A549 (cell line): Measurements from ENCODE around the gene YOD1. TPM values are rescaled to one million over a fixed set of nuclear protein-coding genes. Genes with fewer than 3 reads are reported as not detected.

Experiments used
- ATAC-seq, 2 experiments: fragments of 200-7000 bp in 1 of 2; fragments of >200 bp in 1 of 2; cut with Nextera tagmentation in 1 of 2; cut with Tn5 transposase in 1 of 2; 3 replicates each; pipeline versions ENCODE4 v1.8.0 to v1.9.1; 2018 to 2020; ENCODE audit warnings: mild to moderate bottlenecking in 1 of 2, moderate library complexity in 1 of 2
- CTCF ChIA-PET: fragments of 300-600 bp; sonication (Branson Sonifier 250); formaldehyde crosslinking; extraction: SDS; loops from one replicate; lab custom pipeline; 2021; ENCODE audit warnings: antibody characterized with exemption, inconsistent platforms; lab: Yijun Ruan, JAX
- POLR2A ChIA-PET: fragments of 350-600 bp; formaldehyde crosslinking; extraction: SDS; loops from one replicate; lab custom pipeline; 2021; ENCODE audit warnings: antibody characterized with exemption, inconsistent platforms; lab: Yijun Ruan, JAX
- DNase-seq, 2 experiments: peaks; one replicate each; pipeline versions ENCODE4 v3.0.0 to v3.0.0-alpha.2; 2011 to 2016; ENCODE audit warnings: low read depth in 1 of 2, low spot score in 1 of 2
- FAIRE-seq: peaks from 2 replicates; lab custom pipeline; 2011; peaks lifted over from hg19 to GRCh38; lab: Jason Lieb, UNC
- H3K27ac ChIP-seq, 2 experiments: fragments of >200 bp; sonication (Bioruptor Twin); formaldehyde crosslinking; 3 replicates each; pipeline ENCODE4 v1.5.1; 2016 to 2017
- H3K4me1 ChIP-seq: fragments of >200 bp; sonication (Bioruptor Twin); formaldehyde crosslinking; 3 replicates; pipeline ENCODE4 v1.6.1; 2016
- H3K4me2 ChIP-seq: fragments of >200 bp; sonication (Bioruptor Twin); formaldehyde crosslinking; 3 replicates; pipeline ENCODE4 v1.6.1; 2016
- H3K4me3 ChIP-seq: fragments of >200 bp; sonication (Bioruptor Twin); formaldehyde crosslinking; 3 replicates; pipeline ENCODE4 v1.5.1; 2016
- H3K9me3 ChIP-seq: fragments of >200 bp; sonication (Bioruptor Twin); formaldehyde crosslinking; 3 replicates; pipeline ENCODE4 v1.6.1; 2016
- BHLHE40 ChIP-seq: IDR thresholded peaks from 2 replicates; pipeline ENCODE4 v1.6.1; 2012; ENCODE audit warnings: low read depth, low read length, inconsistent platforms
- CTCF ChIP-seq: fragments of >200 bp; sonication (Bioruptor Twin); formaldehyde crosslinking; IDR thresholded peaks from 3 replicates; pipeline ENCODE4 v1.5.1; 2016
- EHF ChIP-seq: fragments of 250-450 bp; sonication (Bioruptor Pico); IDR thresholded peaks from 2 replicates; pipeline ENCODE4 v1.5.0; 2020; ENCODE audit warnings: mild to moderate bottlenecking
- FOSB ChIP-seq: fragments of 250-450 bp; sonication (Bioruptor Pico); IDR thresholded peaks from 2 replicates; pipeline ENCODE4 v1.5.0; 2020; ENCODE audit warnings: mild to moderate bottlenecking, moderate library complexity
- HDAC2 ChIP-seq: fragments of 200-600 bp; sonication (generic); IDR thresholded peaks from 2 replicates; pipeline ENCODE4 v1.6.1; 2016
- HEYL ChIP-seq: fragments of 250-450 bp; sonication (Bioruptor Pico); IDR thresholded peaks from 2 replicates; pipeline ENCODE4 v1.8.0; 2021; ENCODE audit warnings: mild to moderate bottlenecking, moderate library complexity
- HMGXB4 ChIP-seq: fragments of 250-450 bp; sonication (Bioruptor Pico); IDR thresholded peaks from 2 replicates; pipeline ENCODE4 v1.5.0; 2021; ENCODE audit warnings: mild to moderate bottlenecking, moderate library complexity, borderline replicate concordance
- JUNB ChIP-seq: fragments of >200 bp; sonication (Bioruptor Twin); formaldehyde crosslinking; IDR thresholded peaks from 2 replicates; pipeline ENCODE4 v1.6.1; 2016
- MAZ ChIP-seq: fragments of 150-350 bp; IDR thresholded peaks from 2 replicates; pipeline ENCODE4 v1.6.1; 2014; ENCODE audit warnings: antibody characterized with exemption, low read depth, low read length, borderline replicate concordance
- MYC ChIP-seq: IDR thresholded peaks from 2 replicates; pipeline ENCODE4 v1.6.1; 2012; ENCODE audit warnings: mild to moderate bottlenecking, inconsistent platforms, low read length, improper control_type of control experiment, borderline replicate concordance
- NR3C1 ChIP-seq: fragments of >200 bp; sonication (Bioruptor Twin); formaldehyde crosslinking; IDR thresholded peaks from 3 replicates; pipeline ENCODE4 v1.6.1; 2017
- PBX3 ChIP-seq: IDR thresholded peaks from 2 replicates; pipeline ENCODE4 v1.6.1; 2012
- POLR2AphosphoS2 ChIP-seq: conservative IDR thresholded peaks from 2 replicates; pipeline ENCODE4 v1.6.1; 2012; ENCODE audit warnings: low read length, improper control_type of control experiment, inconsistent platforms
- RAD21 ChIP-seq, 2 experiments: fragments of >200 bp in 1 of 2; sonication (Bioruptor Twin) in 1 of 2; formaldehyde crosslinking in 1 of 2; IDR thresholded peaks in 1 of 2; conservative IDR thresholded peaks in 1 of 2; 2 replicates in 1 of 2; 3 replicates in 1 of 2; pipeline ENCODE4 v1.6.1; 2012 to 2018; ENCODE audit warnings: inconsistent platforms in 1 of 2
- SMC3 ChIP-seq: fragments of >200 bp; sonication (Bioruptor Twin); formaldehyde crosslinking; IDR thresholded peaks from 3 replicates; pipeline ENCODE4 v1.6.1; 2018; ENCODE audit warnings: inconsistent platforms
- SREBF2 ChIP-seq: fragments of 450-650 bp; IDR thresholded peaks from 2 replicates; pipeline ENCODE4 v1.6.1; 2014; ENCODE audit warnings: mild to moderate bottlenecking, moderate library complexity
- USF2 ChIP-seq: fragments of 450-650 bp; IDR thresholded peaks from 2 replicates; pipeline ENCODE4 v1.6.1; 2014; ENCODE audit warnings: antibody characterized with exemption
- WGBS: methylation state at CpG from one replicate; pipeline ENCODE4 v1.1.6; 2017; ENCODE audit errors: missing lambda C conversion rate; 5-methylcytosine and 5-hydroxymethylcytosine counted together
- polyA plus RNA-seq, 4 experiments: library from polyadenylated mRNA; depleted of rRNA in 3 of 4; stranded (reverse); fragments of >200 nt; fragmentation: RNase III in 1 of 4; extraction: RNeasy Plus Mini Kit Qiagen cat#74134 plus additional on column Dnase treatment in 1 of 4; gene quantifications; 2 replicates in 3 of 4; 3 replicates in 1 of 4; pipeline ENCODE4 v1.2.3, GENCODE V29; 2011 to 2017

YOD1 gene
- polyA plus RNA-seq, 2 of the 4 experiments (the other 2 are of a cell fraction), result 7.0 to 10.3 TPM

GRCh38 chr1:207030522-207031009 lies 20.4 kb downstream of the YOD1 start (continued):
- TF ChIP-seq POLR2AphosphoS2, result no peak

- H3K27ac ChIP-seq, result peak overlapping the region; percentile 86 to 89
- ChIA-PET POLR2A (no interaction called here), CTCF (interaction anchor here (0.8 to 5.8 kb wide), 9 partner anchors 11 to 48 kb away, joined by 3 to 40 read pairs (median 4); partner anchors contain the start of genes PFKFB2 and YOD1)
- ATAC-seq (no peak), FAIRE-seq (no peak), DNase-seq (no peak)
- peak overlapping the region; percentile 77 for H3K4me2 ChIP-seq
- no peak overlapping the region for H3K4me3 ChIP-seq
- WGBS, result 83% methylated on average over 5 of the region's 5 CpGs
- peaks cover 100% of the 10 kb centered on the region for H3K4me1 ChIP-seq
- TF ChIP-seq HMGXB4 (CRISPR knock-in tag) (no peak), CTCF (no peak), SMC3 (no peak), MYC (no peak)
- H3K9me3 ChIP-seq, result no peaks in the 10 kb centered on the region
Measured at GRCh38 chr1:207029701-207030521, 21.1 kb downstream of the YOD1 start.

- ATAC-seq, result no peak
- TF ChIP-seq RAD21 (conservative IDR thresholded peaks at IDR 0.05 in 1 of 2, IDR thresholded peaks at IDR 0.05 in 1 of 2) (no peak), SREBF2 (no peak), HDAC2 (no peak), FOSB (CRISPR knock-in tag) (no peak), PBX3 (no peak), MAZ (no peak), BHLHE40 (no peak), USF2 (no peak), HEYL (CRISPR knock-in tag) (no peak), JUNB (no peak), NR3C1 (no peak), EHF (CRISPR knock-in tag) (no peak)
- H3K27ac ChIP-seq, result peak overlapping the region; percentile 86 to 89
- peaks cover 100% of the 10 kb centered on the region for H3K4me1 ChIP-seq
- POLR2A ChIA-PET, result no interaction called here
- DNase-seq, result no peak
- CTCF ChIA-PET, result interaction anchor here (1.0 to 5.8 kb wide), 7 partner anchors 11 to 47 kb away, joined by 3 to 40 read pairs (median 6); partner anchors contain the start of genes PFKFB2 and YOD1
- 53% methylated on average over 2 of the region's 2 CpGs for WGBS
- FAIRE-seq, result no peak
- no peak overlapping the region for H3K4me3 ChIP-seq
- no peaks in the 10 kb centered on the region for H3K9me3 ChIP-seq
- H3K4me2 ChIP-seq, result peak overlapping the region; percentile 77
Measured at GRCh38 chr1:207028884-207029650, 21.9 kb downstream of the YOD1 start.
